ENCODE measurements around the gene ATP8B2.

DNA sequence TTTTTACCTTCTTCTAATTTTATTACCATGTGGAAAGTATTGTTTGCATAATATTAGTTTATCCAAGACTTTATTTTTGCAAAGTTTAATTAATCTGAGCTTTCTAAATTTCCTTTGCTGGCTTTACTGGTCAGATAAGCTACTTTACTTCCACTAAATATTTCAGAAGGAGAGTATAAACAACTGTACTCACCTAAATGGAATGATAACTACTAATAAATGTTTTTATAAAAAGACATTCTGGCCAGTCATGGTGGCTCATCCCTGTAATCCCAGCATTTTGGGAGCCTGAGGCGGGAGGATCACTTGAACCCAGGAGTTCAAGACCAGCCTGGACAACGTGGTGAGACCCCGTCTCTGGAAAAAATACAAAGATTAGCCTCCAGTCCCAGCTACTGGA is 36.0 kb downstream of the ATP8B2 start:
- TF ChIP-seq POLR2A (IDR thresholded peaks at IDR 0.05; ENCODE audit: low read length) (no peak), GATA1 (IDR thresholded peaks at IDR 0.05; ENCODE audit: low read depth, low read length) (no peak)

Measured in erythroblast (primary cell).